A673 (cell line): Measurements from ENCODE around the gene L3MBTL1.

Experiments
- EZH2 ChIP-seq: fragments of 200-600 bp; sonication (generic); IDR thresholded peaks from 2 replicates; pipeline ENCODE4 v1.6.1; 2017; ENCODE audit warnings: borderline replicate concordance, low read depth, mild to moderate bottlenecking, mixed read lengths, antibody characterized with exemption, low read length; ENCODE audit not compliant: poor library complexity, severe bottlenecking
- TF ChIP-seq, protein P1 (sequence below): fragments of 300-800, 200-600 bp; sonication (generic); conservative IDR thresholded peaks from 2 replicates; pipeline ENCODE4 v1.5.1; 2017; ENCODE audit warnings: low read depth, mild to moderate bottlenecking, antibody characterized with exemption, low read length, moderate library complexity, mixed read lengths

DNA sequence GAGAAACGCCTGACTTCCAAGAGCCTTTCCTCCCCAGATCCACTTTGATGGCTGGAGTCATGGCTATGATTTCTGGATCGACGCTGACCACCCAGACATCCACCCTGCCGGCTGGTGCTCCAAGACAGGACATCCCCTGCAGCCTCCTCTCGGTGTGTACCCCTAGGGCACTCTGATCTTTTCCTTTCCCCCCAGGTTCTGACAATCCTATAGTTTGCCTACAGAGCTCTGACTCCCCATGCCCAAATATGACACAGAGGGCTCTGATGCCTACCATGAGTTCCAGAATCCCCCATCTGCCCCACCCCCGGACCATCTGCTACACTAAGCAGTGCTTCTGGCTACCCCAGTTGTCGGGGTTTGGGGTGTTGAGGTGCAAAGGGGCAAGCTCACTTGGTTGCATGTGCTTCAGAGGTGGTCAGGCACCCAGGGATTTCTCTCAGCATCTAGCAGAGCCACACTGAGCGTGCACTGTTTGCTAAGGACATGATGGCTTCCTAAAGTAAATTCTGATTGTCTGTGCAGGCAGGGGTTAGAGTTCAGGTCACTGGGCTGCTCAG, 27.4 kb downstream of the L3MBTL1 start:
- TF ChIP-seq, protein P1, sequence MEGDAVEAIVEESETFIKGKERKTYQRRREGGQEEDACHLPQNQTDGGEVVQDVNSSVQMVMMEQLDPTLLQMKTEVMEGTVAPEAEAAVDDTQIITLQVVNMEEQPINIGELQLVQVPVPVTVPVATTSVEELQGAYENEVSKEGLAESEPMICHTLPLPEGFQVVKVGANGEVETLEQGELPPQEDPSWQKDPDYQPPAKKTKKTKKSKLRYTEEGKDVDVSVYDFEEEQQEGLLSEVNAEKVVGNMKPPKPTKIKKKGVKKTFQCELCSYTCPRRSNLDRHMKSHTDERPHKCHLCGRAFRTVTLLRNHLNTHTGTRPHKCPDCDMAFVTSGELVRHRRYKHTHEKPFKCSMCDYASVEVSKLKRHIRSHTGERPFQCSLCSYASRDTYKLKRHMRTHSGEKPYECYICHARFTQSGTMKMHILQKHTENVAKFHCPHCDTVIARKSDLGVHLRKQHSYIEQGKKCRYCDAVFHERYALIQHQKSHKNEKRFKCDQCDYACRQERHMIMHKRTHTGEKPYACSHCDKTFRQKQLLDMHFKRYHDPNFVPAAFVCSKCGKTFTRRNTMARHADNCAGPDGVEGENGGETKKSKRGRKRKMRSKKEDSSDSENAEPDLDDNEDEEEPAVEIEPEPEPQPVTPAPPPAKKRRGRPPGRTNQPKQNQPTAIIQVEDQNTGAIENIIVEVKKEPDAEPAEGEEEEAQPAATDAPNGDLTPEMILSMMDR, result no peak
- no peak for TF ChIP-seq EZH2
